HepG2 (cell line): Measurements from ENCODE around the gene PEAK1.

Experiments
- ARID2 ChIP-seq: sonication (generic); formaldehyde crosslinking; IDR thresholded peaks from 2 replicates; pipeline ENCODE4 v1.8.1; 2022; ENCODE audit warnings: mild to moderate bottlenecking, missing genetic modification reagents, borderline replicate concordance
- CAMTA2 ChIP-seq: sonication (generic); formaldehyde crosslinking; IDR thresholded peaks from 2 replicates; pipeline ENCODE4 v1.4.0; 2020; ENCODE audit warnings: mild to moderate bottlenecking, missing genetic modification reagents, borderline replicate concordance
- CREB1 ChIP-seq, 2 experiments: fragments of 450-650 bp in 1 of 2; IDR thresholded peaks; 2 replicates each; pipeline ENCODE4 v1.6.1; 2016 to 2017; ENCODE audit warnings: control low read depth in 1 of 2, mild to moderate bottlenecking in 1 of 2, missing compliant biosample characterization in 1 of 2, missing genetic modification characterization in 1 of 2
- EZH2 ChIP-seq: conservative IDR thresholded peaks from 2 replicates; pipeline ENCODE4 v1.6.1; 2012; ENCODE audit warnings: mild to moderate bottlenecking, low read depth, low read length, moderate library complexity
- GABPA ChIP-seq, 2 experiments: IDR thresholded peaks; 2 replicates each; pipeline ENCODE4 v1.6.1; 2011 to 2016; ENCODE audit warnings: low read depth in 2 of 2, low read length in 1 of 2, missing biosample characterization in 1 of 2, missing genetic modification characterization in 1 of 2
- POLR2A ChIP-seq, 2 experiments: IDR thresholded peaks; 2 replicates each; pipeline ENCODE4 v1.6.1; 2011; ENCODE audit warnings: low read depth in 2 of 2, low read length in 2 of 2, mild to moderate bottlenecking in 1 of 2, moderate library complexity in 1 of 2; ENCODE audit not compliant: insufficient read depth in 1 of 2
- RAD21 ChIP-seq: fragments of 450-650 bp; formaldehyde crosslinking; IDR thresholded peaks from 2 replicates; pipeline ENCODE4 v1.5.0; 2020; ENCODE audit warnings: mild to moderate bottlenecking
- SMC3 ChIP-seq: IDR thresholded peaks from 2 replicates; pipeline ENCODE4 v1.6.1; 2011; ENCODE audit warnings: low read length, improper control_type of control experiment
- TBL1XR1 ChIP-seq: fragments of 150-350 bp; IDR thresholded peaks from 2 replicates; pipeline ENCODE4 v1.6.1; 2014; ENCODE audit warnings: borderline replicate concordance, low read length; ENCODE audit not compliant: partially characterized antibody
- ZNF34 ChIP-seq: sonication (generic); formaldehyde crosslinking; IDR thresholded peaks from 2 replicates; pipeline ENCODE4 v1.4.0; 2020; ENCODE audit warnings: mild to moderate bottlenecking, missing genetic modification reagents, borderline replicate concordance
- ZSCAN9 ChIP-seq: IDR thresholded peaks from 2 replicates; pipeline ENCODE4 v1.6.1; 2016; ENCODE audit warnings: borderline replicate concordance
- TF ChIP-seq, protein P1 (sequence below): sonication (generic); formaldehyde crosslinking; IDR thresholded peaks from 2 replicates; pipeline ENCODE4 v1.5.0; 2020; ENCODE audit warnings: mild to moderate bottlenecking, missing genetic modification reagents, moderate library complexity
- TF ChIP-seq, protein P2 (sequence below): sonication (generic); formaldehyde crosslinking; IDR thresholded peaks from 2 replicates; pipeline ENCODE4 v1.5.1; 2020; ENCODE audit warnings: mild to moderate bottlenecking, missing genetic modification reagents, moderate library complexity
- TF ChIP-seq, protein P3 (sequence below): sonication (generic); formaldehyde crosslinking; IDR thresholded peaks from 2 replicates; pipeline ENCODE4 v1.4.0; 2020; ENCODE audit warnings: mild to moderate bottlenecking, missing genetic modification reagents

DNA sequence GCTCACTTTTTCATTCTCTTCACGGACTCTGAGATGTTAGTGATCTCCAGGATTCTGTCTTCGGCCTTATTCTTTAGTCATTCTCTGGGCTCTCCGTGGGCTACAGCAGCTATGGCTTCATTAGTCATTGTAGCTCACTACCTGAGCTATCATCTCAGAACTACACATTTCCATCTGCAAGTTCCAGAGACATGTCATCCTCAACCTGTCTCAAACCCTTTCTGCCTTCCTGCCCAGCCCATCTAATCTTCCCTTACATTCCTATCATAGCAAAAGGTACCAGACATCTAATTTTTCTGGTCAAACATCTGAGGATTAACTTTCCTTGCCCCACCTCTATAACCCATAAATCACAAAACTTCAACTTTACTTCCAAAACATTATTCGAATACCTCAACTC is 362.2 kb downstream of the PEAK1 start:
- TF ChIP-seq, protein P1, sequence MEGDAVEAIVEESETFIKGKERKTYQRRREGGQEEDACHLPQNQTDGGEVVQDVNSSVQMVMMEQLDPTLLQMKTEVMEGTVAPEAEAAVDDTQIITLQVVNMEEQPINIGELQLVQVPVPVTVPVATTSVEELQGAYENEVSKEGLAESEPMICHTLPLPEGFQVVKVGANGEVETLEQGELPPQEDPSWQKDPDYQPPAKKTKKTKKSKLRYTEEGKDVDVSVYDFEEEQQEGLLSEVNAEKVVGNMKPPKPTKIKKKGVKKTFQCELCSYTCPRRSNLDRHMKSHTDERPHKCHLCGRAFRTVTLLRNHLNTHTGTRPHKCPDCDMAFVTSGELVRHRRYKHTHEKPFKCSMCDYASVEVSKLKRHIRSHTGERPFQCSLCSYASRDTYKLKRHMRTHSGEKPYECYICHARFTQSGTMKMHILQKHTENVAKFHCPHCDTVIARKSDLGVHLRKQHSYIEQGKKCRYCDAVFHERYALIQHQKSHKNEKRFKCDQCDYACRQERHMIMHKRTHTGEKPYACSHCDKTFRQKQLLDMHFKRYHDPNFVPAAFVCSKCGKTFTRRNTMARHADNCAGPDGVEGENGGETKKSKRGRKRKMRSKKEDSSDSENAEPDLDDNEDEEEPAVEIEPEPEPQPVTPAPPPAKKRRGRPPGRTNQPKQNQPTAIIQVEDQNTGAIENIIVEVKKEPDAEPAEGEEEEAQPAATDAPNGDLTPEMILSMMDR (CRISPR knock-in tag): no peak
- no peak for TF ChIP-seq ARID2
- no peak for TF ChIP-seq TBL1XR1
- no peak for TF ChIP-seq SMC3
- TF ChIP-seq RAD21 (CRISPR knock-in tag): no peak
- TF ChIP-seq, protein P2, sequence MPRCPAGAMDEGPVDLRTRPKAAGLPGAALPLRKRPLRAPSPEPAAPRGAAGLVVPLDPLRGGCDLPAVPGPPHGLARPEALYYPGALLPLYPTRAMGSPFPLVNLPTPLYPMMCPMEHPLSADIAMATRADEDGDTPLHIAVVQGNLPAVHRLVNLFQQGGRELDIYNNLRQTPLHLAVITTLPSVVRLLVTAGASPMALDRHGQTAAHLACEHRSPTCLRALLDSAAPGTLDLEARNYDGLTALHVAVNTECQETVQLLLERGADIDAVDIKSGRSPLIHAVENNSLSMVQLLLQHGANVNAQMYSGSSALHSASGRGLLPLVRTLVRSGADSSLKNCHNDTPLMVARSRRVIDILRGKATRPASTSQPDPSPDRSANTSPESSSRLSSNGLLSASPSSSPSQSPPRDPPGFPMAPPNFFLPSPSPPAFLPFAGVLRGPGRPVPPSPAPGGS (CRISPR knock-in tag): no peak
- TF ChIP-seq CAMTA2 (CRISPR knock-in tag): no peak
- no peak for TF ChIP-seq ZSCAN9 (CRISPR knock-in tag)
- TF ChIP-seq ZNF34 (CRISPR knock-in tag): no peak
- TF ChIP-seq EZH2: no peak
- TF ChIP-seq CREB1 (IDR thresholded peaks at IDR 0.05): no peak
- TF ChIP-seq CREB1 (CRISPR knock-in tag; IDR thresholded peaks at IDR 0.05): no peak
- TF ChIP-seq, protein P3, sequence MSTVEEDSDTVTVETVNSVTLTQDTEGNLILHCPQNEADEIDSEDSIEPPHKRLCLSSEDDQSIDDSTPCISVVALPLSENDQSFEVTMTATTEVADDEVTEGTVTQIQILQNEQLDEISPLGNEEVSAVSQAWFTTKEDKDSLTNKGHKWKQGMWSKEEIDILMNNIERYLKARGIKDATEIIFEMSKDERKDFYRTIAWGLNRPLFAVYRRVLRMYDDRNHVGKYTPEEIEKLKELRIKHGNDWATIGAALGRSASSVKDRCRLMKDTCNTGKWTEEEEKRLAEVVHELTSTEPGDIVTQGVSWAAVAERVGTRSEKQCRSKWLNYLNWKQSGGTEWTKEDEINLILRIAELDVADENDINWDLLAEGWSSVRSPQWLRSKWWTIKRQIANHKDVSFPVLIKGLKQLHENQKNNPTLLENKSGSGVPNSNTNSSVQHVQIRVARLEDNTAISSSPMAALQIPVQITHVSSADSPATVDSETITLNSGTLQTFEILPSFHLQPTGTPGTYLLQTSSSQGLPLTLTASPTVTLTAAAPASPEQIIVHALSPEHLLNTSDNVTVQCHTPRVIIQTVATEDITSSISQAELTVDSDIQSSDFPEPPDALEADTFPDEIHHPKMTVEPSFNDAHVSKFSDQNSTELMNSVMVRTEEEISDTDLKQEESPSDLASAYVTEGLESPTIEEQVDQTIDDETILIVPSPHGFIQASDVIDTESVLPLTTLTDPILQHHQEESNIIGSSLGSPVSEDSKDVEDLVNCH (CRISPR knock-in tag): no peak
- no peak for TF ChIP-seq POLR2A (IDR thresholded peaks at IDR 0.05; ENCODE audit: insufficient read depth in 1 of 2, low read depth in 2 of 2, low read length in 2 of 2)
- no peak for TF ChIP-seq GABPA (IDR thresholded peaks at IDR 0.05; ENCODE audit: low read depth, low read length)
- no peak for TF ChIP-seq GABPA (CRISPR knock-in tag; IDR thresholded peaks at IDR 0.05; ENCODE audit: low read depth)
